ENCODE data around the gene MPPE1.
"Not testable (repeated sequence)": the region's sequence is repeated elsewhere in the genome, so short reads cannot be mapped to it uniquely, and the experiment has no call there.

MPPE1 gene

GRCh38 chr18:11946756-11947155, 38.6 kb upstream of the MPPE1 start:
- peak overlapping the region; percentile 20 for H3K4me3 ChIP-seq (ENCODE audit: low read length)
- H3K27me3 ChIP-seq (ENCODE audit: control insufficient read depth, insufficient read depth, low read length), result no peaks in the 10 kb centered on the region
- H3K4me2 ChIP-seq (ENCODE audit: low read length), result peak overlapping the region; percentile 90
- H3K9ac ChIP-seq (ENCODE audit: low read depth, low read length), result peak overlapping the region; percentile 90
- H3K4me1 ChIP-seq (ENCODE audit: control insufficient read depth, insufficient read depth, low read length), result peaks cover 45% of the 10 kb centered on the region
- no peaks in the 10 kb centered on the region for H3K36me3 ChIP-seq (ENCODE audit: insufficient read depth, low read length)
- H3K9me3 ChIP-seq (replicated peaks; ENCODE audit: low read length), result no peaks in the 10 kb centered on the region

GRCh38 chr18:11945834-11946659, 37.9 kb upstream of the MPPE1 start:
- not testable (repeated sequence) for H3K9me3 ChIP-seq (replicated peaks; ENCODE audit: low read length); H3K27me3 ChIP-seq (ENCODE audit: control insufficient read depth, insufficient read depth, low read length); H3K36me3 ChIP-seq (ENCODE audit: insufficient read depth, low read length)
- peak overlapping the region; percentile 19 for H3K4me3 ChIP-seq (ENCODE audit: low read length)
- H3K4me1 ChIP-seq (ENCODE audit: control insufficient read depth, insufficient read depth, low read length), result peaks cover 41% of the 10 kb centered on the region
- peak overlapping the region; percentile 90 for H3K9ac ChIP-seq (ENCODE audit: low read depth, low read length)
- H3K4me2 ChIP-seq (ENCODE audit: low read length), result peak overlapping the region; percentile 90

GRCh38 chr18:11944786-11945185, 36.7 kb upstream of the MPPE1 start:
- no peaks in the 10 kb centered on the region for H3K9me3 ChIP-seq (replicated peaks; ENCODE audit: low read length)
- H3K36me3 ChIP-seq (ENCODE audit: insufficient read depth, low read length), result no peaks in the 10 kb centered on the region
- no peaks in the 10 kb centered on the region for H3K27me3 ChIP-seq (ENCODE audit: control insufficient read depth, insufficient read depth, low read length)
- H3K4me1 ChIP-seq (ENCODE audit: control insufficient read depth, insufficient read depth, low read length), result peaks cover 38% of the 10 kb centered on the region
- H3K4me3 ChIP-seq (ENCODE audit: low read length), result no peak overlapping the region
- no peak overlapping the region for H3K4me2 ChIP-seq (ENCODE audit: low read length)
- no peak overlapping the region for H3K9ac ChIP-seq (ENCODE audit: low read depth, low read length)

GRCh38 chr18:11944252-11944651, 36.1 kb upstream of the MPPE1 start:
- no peak overlapping the region for H3K4me2 ChIP-seq (ENCODE audit: low read length)

GRCh38 chr18:11943551-11943950, 35.4 kb upstream of the MPPE1 start:
- Histone ChIP-seq H3K4me1 (ENCODE audit: control insufficient read depth, insufficient read depth, low read length) (peaks cover 26% of the 10 kb centered on the region), H3K9me3 (replicated peaks; ENCODE audit: low read length) (no peaks in the 10 kb centered on the region), H3K9ac (ENCODE audit: low read depth, low read length) (no peak overlapping the region), H3K4me2 (ENCODE audit: low read length) (no peak overlapping the region), H3K4me3 (ENCODE audit: low read length) (no peak overlapping the region), H3K36me3 (ENCODE audit: insufficient read depth, low read length) (no peaks in the 10 kb centered on the region), H3K27me3 (ENCODE audit: control insufficient read depth, insufficient read depth, low read length) (no peaks in the 10 kb centered on the region)

More at GRCh38 chr18:11944252-11944651, 36.1 kb upstream of the MPPE1 start:
- no peaks in the 10 kb centered on the region for H3K36me3 ChIP-seq (ENCODE audit: insufficient read depth, low read length)
- no peak overlapping the region for H3K4me3 ChIP-seq (ENCODE audit: low read length)
- H3K27me3 ChIP-seq (ENCODE audit: control insufficient read depth, insufficient read depth, low read length), result no peaks in the 10 kb centered on the region
- no peak overlapping the region for H3K9ac ChIP-seq (ENCODE audit: low read depth, low read length)
- H3K4me1 ChIP-seq (ENCODE audit: control insufficient read depth, insufficient read depth, low read length), result peaks cover 33% of the 10 kb centered on the region
- H3K9me3 ChIP-seq (replicated peaks; ENCODE audit: low read length), result no peaks in the 10 kb centered on the region

GRCh38 chr18:11940956-11941355, 32.8 kb upstream of the MPPE1 start:
- peaks cover 2% of the 10 kb centered on the region for H3K4me1 ChIP-seq (ENCODE audit: control insufficient read depth, insufficient read depth, low read length)
- H3K36me3 ChIP-seq (ENCODE audit: insufficient read depth, low read length), result no peaks in the 10 kb centered on the region
- H3K9me3 ChIP-seq (replicated peaks; ENCODE audit: low read length), result no peaks in the 10 kb centered on the region
- no peak overlapping the region for H3K4me3 ChIP-seq (ENCODE audit: low read length)
- no peaks in the 10 kb centered on the region for H3K27me3 ChIP-seq (ENCODE audit: control insufficient read depth, insufficient read depth, low read length)
- no peak overlapping the region for H3K4me2 ChIP-seq (ENCODE audit: low read length)
- H3K9ac ChIP-seq (ENCODE audit: low read depth, low read length), result no peak overlapping the region

GRCh38 chr18:11937874-11938478, 29.9 kb upstream of the MPPE1 start:
- H3K4me1 ChIP-seq (ENCODE audit: control insufficient read depth, insufficient read depth, low read length), result no peaks in the 10 kb centered on the region
- no peaks in the 10 kb centered on the region for H3K27me3 ChIP-seq (ENCODE audit: control insufficient read depth, insufficient read depth, low read length)
- no peaks in the 10 kb centered on the region for H3K36me3 ChIP-seq (ENCODE audit: insufficient read depth, low read length)
- H3K9ac ChIP-seq (ENCODE audit: low read depth, low read length), result no peak overlapping the region
- H3K4me2 ChIP-seq (ENCODE audit: low read length), result peak overlapping the region; percentile 4
- H3K9me3 ChIP-seq (replicated peaks; ENCODE audit: low read length), result no peaks in the 10 kb centered on the region
- H3K4me3 ChIP-seq (ENCODE audit: low read length), result no peak overlapping the region

GRCh38 chr18:11932393-11932792, 24.3 kb upstream of the MPPE1 start:
- no peak overlapping the region for H3K4me3 ChIP-seq (ENCODE audit: low read length)

GRCh38 chr18:11927497-11927896, 19.4 kb upstream of the MPPE1 start:
- Histone ChIP-seq H3K27me3 (ENCODE audit: control insufficient read depth, insufficient read depth, low read length) (no peaks in the 10 kb centered on the region), H3K4me2 (ENCODE audit: low read length) (no peak overlapping the region), H3K9me3 (replicated peaks; ENCODE audit: low read length) (no peaks in the 10 kb centered on the region), H3K4me3 (ENCODE audit: low read length) (no peak overlapping the region), H3K9ac (ENCODE audit: low read depth, low read length) (no peak overlapping the region), H3K36me3 (ENCODE audit: insufficient read depth, low read length) (no peaks in the 10 kb centered on the region), H3K4me1 (ENCODE audit: control insufficient read depth, insufficient read depth, low read length) (no peaks in the 10 kb centered on the region)

More at GRCh38 chr18:11932393-11932792, 24.3 kb upstream of the MPPE1 start:
- no peaks in the 10 kb centered on the region for H3K27me3 ChIP-seq (ENCODE audit: control insufficient read depth, insufficient read depth, low read length)
- H3K9ac ChIP-seq (ENCODE audit: low read depth, low read length), result no peak overlapping the region
- H3K4me2 ChIP-seq (ENCODE audit: low read length), result no peak overlapping the region
- no peaks in the 10 kb centered on the region for H3K4me1 ChIP-seq (ENCODE audit: control insufficient read depth, insufficient read depth, low read length)
- H3K9me3 ChIP-seq (replicated peaks; ENCODE audit: low read length), result no peaks in the 10 kb centered on the region
- no peaks in the 10 kb centered on the region for H3K36me3 ChIP-seq (ENCODE audit: insufficient read depth, low read length)

GRCh38 chr18:11925800-11926481, 17.8 kb upstream of the MPPE1 start:
- no peaks in the 10 kb centered on the region for H3K27me3 ChIP-seq (ENCODE audit: control insufficient read depth, insufficient read depth, low read length)
- no peaks in the 10 kb centered on the region for H3K4me1 ChIP-seq (ENCODE audit: control insufficient read depth, insufficient read depth, low read length)
- no peaks in the 10 kb centered on the region for H3K9me3 ChIP-seq (replicated peaks; ENCODE audit: low read length)
- H3K4me2 ChIP-seq (ENCODE audit: low read length), result no peak overlapping the region
- H3K4me3 ChIP-seq (ENCODE audit: low read length), result no peak overlapping the region
- H3K9ac ChIP-seq (ENCODE audit: low read depth, low read length), result no peak overlapping the region
- no peaks in the 10 kb centered on the region for H3K36me3 ChIP-seq (ENCODE audit: insufficient read depth, low read length)

GRCh38 chr18:11923450-11923849, 15.3 kb upstream of the MPPE1 start:
- H3K36me3 ChIP-seq (ENCODE audit: insufficient read depth, low read length), result no peaks in the 10 kb centered on the region
- H3K4me2 ChIP-seq (ENCODE audit: low read length), result no peak overlapping the region
- H3K27me3 ChIP-seq (ENCODE audit: control insufficient read depth, insufficient read depth, low read length), result no peaks in the 10 kb centered on the region
- no peak overlapping the region for H3K9ac ChIP-seq (ENCODE audit: low read depth, low read length)
- H3K4me3 ChIP-seq (ENCODE audit: low read length), result no peak overlapping the region
- no peaks in the 10 kb centered on the region for H3K4me1 ChIP-seq (ENCODE audit: control insufficient read depth, insufficient read depth, low read length)
- H3K9me3 ChIP-seq (replicated peaks; ENCODE audit: low read length), result no peaks in the 10 kb centered on the region
